ENCODE data around the gene FAM174C.

- TF ChIP-seq CTCF (IDR thresholded peaks at IDR 0.05; ENCODE audit: low read depth, low read length) (no peak), EZH2phosphoT487 (IDR thresholded peaks at IDR 0.05; ENCODE audit: low read depth) (no peak)
These were observed 34.4 kb upstream of the FAM174C start for GRCh38 chr19:1240925-1241324.

Data from OCI-LY3 (cell line).